HPDE6-E6E7 (cell line): ENCODE data around the gene PSAPL1.

Source experiments
- DNase-seq: peaks from one replicate; pipeline ENCODE4 v3.0.0; 2011; ENCODE audit warnings: missing footprints; ENCODE audit errors: extremely low spot score

The PSAPL1 gene

DNA sequence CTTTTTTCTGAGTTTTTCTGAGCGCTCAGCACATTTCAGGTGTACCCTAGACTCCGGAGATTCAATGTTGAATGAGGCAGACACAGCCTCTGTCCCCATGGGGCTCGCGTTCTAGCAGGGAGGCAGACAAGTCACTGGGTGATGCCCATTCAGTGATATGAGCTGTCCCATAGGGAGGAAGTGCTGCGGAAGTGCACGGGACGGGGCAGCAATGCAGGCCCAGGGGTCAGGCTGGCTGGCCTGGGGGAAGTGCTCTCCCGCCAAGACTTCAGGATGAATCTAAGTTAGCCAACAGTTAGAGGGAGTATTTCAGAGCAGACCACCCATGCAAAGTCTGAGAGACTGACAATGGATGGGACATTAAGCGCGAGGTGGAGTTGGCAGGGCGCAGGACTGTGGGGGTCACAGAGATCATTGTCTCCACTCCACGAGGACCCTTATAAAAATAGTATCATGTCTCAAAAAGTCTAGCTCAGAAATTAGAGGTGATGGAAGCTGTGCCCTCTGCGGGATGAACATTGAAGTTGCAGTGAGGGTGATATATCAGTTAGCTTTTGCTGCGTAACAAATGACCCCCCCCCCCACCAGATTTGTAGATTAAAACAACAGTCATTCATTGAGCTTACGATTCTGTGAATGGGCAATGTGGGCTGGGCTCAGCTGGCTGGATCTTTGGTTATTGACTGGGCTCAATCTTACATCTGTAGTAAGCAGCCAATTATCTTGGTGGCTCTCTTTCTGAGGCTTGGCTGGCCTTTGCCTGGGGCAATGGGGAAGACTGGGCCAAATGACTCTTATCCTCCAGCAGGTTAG is 16.4 kb downstream of the PSAPL1 start:
- no peak for DNase-seq

DNA sequence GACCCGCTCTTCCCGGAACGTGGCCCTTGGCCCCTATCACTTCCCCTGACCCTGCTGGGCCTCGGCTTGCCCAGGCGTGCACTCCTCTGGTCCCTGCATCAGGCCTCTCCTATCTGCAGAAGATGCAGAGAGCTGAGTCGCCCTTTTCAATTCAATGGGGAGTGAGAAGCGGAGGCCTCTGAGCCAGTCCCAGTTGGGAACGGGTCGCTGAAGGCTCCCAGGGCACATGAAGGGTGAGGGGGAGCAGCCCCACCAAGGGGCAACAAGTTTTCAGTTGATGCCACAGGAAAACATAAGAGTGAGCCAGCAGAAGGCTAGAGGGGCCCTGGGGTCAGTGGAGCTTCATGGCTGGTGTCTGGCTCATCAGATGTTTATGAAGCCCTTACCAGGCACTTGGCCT is 17.1 kb downstream of the PSAPL1 start:
- DNase-seq, result no peak

DNA sequence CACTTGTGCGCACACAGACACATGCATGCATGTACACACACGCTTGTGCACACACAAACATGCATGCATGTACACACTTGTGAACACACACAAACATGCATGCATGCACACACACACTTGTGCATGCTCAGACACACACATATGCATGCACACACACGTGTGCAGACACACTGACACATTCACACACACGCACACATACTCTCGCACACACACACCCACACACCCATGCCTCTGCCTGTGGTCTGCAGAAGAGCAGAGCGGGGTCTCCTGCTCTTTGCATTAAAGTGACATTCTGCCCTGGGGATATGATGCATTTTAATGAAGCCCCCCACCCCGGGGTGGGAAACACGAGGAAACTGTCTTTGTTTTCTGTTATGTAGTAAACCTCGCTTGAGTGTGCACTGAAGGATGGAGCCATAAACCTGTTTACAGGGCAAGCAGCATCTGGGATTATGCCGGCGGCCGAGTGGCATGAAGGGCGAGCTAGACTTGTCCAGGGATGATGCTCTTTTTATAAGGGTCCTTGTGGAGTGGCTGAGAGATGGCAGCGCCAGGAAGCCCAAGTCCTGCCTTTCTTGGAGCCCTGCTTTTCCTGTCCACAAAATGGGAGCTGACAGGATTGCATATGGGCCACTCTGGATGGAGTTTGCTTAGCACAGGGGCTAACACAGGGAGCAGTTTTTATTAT is 17.8 kb downstream of the PSAPL1 start:
- no peak for DNase-seq

DNA sequence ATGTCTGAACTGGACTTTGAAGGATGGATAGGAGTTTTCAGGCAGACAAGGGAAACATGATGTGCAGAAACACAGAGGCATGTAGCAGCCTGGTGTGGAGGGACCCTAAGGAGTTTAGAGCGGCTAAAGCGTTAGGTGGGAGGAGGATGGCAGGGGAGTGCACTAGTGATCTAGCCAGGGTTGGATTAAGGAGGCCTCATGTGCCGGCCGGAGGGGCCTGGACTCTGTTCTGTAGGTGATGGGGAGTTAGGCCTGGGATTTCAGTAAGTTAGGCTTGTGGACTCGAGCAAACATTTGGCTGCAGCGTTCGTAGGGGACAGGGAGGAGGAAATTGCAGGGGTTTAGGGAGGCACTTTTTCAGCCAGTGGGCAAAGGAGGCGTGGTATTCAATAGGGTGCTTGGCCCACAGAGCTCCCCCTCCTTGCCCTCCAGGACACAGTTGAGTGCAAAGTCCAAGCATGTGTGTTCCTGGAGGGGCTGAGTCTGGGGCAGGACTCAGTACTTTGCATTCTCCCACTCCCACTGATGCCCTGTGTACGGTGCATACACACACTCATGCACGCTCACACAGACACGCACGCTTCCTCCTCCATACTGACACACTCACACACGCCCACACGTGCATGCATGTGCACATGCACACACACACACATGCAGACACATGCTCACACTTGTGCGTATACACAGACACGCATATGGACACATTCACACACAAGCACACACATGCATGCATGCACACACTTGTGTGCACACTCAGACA is 18.6 kb downstream of the PSAPL1 start:
- DNase-seq, result no peak

DNA sequence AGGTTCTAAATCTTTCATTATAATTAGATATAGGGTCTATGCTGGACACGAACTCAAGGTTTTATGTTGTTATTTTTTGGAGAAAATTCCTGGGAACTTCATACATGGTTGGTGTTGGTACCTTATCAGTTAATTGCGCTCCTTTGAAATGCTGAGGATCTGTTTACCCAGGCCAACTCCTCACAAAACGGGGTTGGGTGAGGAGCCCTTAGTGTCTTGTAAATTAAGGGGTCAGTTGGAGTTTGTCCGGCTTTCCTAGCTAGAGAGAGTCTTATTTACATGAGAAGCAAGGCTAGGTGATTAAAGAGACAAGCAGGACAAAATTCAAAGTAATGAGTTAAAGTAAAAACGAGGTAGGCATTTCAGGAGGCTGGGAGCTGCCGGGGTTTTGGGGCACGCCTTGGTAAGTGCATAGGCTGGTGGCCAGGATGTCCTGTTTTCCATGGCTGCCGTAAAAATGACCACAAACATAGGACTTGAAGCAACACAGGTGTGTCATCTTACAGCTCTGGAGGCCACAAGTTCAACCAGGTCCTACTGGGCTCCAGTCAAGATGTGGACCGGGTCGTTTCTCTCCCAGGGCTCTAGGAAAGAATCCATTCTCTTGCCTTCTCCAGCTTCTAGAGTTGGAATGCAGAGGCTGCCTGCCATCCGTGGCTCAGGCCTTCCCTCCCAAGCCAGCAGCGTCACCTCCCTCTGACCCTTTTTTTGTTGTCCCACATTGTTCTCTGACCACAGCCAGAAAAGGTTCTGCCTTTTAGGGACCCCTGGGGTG is 19.8 kb downstream of the PSAPL1 start:
- DNase-seq, result no peak

DNA sequence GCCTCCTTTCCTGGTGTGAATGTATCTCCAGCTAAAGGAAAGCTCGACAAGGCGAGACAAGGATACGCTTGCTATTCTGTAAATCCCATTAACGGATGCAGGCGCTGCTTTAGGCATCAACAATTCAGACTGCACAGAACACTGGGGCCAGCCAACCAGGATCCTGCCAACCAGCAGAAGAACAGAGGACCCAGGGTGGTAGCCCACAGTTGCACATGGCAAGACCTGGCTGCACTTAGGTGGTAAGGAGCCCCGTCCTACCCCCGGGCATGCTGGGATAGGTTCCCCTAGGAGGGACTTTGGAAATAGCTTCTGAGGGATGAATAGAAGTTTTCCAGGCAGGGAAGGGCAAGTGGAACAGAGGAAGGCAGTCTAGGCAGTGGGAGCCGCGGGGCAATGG is 20.7 kb downstream of the PSAPL1 start:
- no peak for DNase-seq

DNA sequence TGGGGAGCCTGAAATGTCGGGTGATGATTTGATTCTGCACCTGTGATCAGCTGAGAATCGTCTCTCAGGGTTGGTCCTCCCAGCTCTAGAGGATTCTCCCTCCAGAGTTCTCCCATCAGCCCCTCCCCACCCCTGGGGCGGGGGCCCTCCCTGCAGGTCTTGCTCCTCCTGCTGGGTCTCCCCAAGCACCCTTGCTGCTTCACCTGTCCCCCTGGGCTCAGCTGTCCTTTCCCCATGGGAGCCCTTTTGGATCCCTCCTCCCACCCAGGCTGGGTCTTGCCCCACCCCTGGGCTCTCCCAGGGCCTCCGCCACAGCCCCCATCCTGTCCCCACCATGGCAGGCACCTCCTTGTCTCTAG is 22.2 kb downstream of the PSAPL1 start:
- DNase-seq, result no peak

DNA sequence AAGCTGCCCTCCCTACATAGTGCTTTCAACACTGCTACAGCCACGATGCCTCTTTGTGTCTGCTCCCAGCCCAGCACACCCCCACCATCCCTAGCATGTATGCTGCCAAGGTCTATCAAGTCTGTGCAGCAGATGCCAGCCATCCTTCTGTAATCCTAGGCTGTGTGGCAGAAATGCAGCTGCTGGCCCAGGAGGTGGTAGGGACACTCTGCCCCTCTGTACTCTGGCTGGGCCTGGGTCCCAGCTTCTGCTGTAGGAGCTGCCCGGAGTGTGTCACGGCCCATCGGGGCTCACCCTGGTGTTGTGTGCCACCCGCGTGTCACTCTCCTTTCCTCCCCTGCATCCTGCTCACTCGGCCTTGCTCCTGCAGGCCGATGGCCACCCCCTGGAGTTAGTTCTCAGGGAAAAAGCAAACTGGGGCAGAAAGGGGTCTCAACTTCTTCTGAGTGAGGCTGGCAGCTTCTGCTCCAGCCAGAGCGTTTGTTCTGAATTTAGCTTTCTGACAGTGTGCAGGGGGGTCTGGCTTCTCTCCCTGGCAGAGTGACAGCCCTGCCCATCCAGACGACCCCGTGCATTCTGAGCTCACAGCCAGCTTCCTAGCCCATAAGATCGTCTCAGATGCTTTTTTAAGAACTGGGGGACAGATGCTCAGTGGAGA is 22.7 kb downstream of the PSAPL1 start:
- DNase-seq, result no peak

DNA sequence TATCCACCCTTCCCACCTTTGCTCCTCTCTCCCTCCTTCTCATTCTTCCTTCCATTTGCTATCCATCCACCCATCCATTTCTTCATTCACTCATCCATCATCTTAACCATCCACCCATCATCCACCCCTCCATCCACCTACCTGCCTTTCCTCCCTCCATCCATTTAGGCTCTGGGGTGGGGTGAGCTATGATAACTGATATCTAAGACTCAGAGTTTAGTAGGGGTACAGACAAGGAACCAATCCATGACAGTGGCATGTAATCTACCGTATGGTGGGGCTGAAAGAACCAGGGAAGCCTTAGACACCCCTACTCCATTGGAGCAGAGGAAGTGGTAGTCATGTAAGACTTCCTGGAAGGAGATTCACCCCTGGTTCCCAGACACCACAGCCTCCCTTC is 23.2 kb downstream of the PSAPL1 start:
- no peak for DNase-seq

DNA sequence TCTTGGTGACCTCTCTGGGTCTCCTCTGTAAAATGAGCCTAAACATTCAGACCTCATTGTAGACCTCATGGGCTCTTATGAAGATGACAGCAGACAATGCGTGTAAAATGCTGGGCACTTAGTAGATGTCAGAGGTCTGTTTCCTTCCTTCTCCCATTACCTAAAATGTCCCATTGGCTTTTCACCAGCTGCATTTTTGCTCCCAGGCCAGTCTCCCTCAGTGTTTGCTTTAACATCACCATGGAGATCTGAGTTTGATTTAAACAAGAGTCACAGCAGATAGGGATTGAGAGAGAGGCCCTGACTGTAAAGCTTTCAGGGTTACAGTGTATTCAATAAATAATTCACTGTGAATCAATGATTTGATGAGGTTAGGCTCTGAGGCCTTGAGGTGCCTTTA is 24.3 kb downstream of the PSAPL1 start:
- DNase-seq, result no peak

DNA sequence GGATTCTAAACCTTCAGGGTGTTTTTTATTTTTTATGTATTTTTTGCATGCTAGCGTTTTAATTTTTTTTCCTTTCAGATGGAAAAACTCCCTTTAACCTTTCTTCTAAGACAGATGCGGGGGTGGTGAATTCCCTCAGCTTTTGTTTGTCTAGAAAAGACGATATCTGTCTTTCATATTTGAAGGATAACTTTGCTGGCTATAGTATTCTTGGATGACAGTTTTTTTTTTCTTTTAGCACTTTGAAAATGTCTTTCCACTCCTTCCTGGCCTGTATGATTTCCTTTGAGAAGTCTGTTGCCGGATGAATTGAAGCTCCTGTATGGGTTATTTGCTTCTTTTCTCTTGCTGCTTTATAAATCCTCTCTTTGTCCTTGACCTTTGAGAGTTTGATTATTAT is 26.6 kb downstream of the PSAPL1 start:
- DNase-seq, result no peak

DNA sequence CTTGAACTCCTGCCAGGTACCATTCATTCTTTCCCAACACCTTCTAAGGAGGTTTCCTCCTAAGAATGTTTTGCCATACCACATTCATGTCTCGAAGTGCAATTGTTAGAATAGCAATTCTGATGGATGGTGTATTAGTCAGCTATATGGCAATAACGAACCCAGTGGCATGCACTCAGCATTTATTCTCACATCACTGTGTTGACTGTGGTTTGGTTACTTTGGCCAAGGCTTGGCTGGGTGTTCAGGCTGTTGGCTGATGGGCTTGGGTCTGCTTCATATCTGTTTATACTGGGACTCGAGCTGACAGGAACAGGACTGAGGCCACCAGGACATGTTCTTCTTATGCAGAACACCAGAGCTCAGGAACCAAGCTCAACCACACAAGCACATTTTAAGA is 31.7 kb downstream of the PSAPL1 start:
- DNase-seq, result no peak

DNA sequence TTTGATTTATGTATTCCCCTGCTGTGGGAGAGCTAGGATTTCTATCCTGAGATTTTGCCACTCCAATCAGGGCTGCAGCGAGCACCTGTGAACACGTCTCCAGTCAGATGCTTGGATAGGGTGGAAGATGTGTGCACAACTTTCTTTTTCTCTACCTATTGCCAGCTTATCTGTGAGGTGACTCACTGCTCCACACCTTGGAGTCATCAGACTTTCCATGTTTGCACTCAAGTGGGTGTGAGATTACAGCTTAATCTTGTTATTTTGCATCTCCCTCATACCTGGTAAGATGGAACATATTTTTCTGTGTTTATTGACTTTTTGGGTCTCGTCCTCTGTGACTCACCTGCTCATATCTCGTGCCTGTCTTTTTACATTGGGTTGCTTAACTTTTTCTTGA is 32.2 kb downstream of the PSAPL1 start:
- DNase-seq, result peak; percentile 35

DNA sequence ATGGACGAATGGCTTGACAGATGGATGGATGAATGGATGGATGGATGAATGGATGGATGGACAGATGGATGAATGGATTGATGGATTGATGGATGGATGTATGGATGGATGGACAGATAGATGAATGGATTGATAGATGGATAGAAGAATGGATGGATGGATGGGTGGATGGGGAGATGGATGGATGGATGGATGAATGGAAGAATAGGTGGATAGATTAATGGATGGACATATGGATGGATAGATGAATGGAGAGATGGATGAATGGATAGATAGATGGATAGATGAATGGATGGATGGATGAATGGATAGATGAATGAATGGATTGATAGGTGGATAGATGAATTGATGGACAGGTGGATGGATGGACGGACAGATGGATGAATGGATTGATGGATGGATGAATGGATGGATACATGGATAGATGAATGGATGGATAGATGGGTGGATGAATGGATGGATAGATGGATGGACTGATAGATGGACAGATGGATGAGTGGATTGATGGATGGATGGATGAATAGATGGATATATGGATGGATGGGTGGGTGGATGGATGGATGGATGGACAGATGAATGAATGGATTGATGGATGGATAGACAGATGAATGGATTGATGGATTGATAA is 33.9 kb downstream of the PSAPL1 start:
- no peak for DNase-seq

DNA sequence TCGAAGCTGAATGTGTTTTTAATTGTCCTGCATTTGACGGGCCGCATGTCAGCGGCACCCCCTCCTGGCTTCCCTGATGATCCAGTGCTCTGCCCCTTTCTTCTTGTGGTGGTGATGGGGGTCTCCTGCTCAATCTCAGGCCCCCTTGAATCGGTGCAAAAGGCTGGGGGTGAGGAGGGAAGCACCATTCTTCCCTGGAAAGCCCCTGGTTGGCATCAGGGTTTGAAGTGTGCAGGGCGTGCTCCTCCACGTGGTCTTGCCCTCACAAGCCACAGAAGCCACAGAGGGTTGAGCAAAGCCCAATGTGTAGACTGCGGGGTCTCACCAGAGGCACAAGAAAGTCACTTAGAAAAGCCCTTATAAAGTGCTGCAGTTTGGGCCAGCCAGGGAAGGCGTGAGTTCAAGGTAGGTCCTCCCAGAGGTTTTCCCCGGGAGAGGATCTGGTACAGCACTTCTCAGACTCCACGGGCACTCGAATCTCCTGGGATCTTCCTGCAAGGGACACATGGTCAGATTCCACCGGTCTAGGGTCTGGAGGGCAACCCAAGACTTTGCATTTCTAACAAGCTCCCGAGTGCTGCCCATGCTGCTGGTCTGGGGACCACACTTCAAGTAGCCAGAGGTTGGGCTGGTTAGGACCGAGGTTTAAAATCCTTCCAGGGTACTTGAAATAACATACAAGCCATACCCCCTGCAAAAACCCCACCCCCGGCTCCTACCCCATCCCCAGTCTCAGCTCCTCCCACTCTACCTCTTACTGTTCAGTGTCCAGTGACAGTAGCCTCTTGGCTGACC is 35.1 kb downstream of the PSAPL1 start:
- DNase-seq, result no peak

DNA sequence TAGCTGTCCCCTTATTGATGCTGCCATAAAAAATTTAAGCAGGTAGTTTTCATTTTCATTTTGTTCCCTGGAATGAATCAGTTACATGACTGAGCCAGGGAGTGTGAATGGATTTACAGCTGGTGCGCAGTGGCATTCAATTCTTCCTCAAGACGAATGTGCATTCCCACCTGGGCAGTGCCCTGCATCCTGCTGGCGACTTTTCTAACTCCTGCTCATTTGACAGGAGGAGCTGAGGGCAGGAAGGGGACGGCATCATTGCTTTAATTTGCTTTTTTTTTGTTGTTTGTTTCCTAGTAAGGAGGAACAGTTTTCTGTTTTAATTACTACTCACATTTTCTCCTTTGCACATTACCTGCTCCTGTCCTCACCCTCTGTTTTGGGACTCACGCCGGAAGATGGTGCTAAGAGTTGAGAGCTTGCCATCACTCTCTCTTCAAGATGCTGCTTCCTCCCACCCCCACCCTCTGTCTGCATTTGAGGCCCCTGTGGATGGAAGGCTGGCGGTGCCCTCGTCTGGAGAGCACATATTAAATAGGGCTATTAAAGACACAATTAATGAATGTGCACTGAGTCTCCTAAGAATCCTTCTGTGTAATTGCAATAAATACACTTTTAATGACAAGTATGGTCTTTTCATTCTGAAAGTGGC is 35.8 kb downstream of the PSAPL1 start:
- DNase-seq, result no peak

DNA sequence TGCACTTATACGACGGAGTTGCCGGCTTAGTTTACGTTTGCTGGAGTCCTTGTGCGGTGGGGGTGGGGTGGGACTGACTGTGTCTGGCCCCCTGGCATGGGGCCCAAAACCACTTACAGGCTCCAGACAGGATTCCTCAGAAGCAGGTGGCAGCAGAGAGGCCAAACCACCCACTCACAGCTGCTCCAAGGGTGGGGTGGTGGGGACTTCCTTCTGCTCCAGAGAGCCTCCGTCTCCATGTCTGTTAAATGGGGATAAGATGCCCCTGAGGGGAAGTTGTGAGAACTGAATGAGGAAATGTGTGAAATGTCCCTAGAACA is 36.7 kb downstream of the PSAPL1 start:
- DNase-seq, result no peak

DNA sequence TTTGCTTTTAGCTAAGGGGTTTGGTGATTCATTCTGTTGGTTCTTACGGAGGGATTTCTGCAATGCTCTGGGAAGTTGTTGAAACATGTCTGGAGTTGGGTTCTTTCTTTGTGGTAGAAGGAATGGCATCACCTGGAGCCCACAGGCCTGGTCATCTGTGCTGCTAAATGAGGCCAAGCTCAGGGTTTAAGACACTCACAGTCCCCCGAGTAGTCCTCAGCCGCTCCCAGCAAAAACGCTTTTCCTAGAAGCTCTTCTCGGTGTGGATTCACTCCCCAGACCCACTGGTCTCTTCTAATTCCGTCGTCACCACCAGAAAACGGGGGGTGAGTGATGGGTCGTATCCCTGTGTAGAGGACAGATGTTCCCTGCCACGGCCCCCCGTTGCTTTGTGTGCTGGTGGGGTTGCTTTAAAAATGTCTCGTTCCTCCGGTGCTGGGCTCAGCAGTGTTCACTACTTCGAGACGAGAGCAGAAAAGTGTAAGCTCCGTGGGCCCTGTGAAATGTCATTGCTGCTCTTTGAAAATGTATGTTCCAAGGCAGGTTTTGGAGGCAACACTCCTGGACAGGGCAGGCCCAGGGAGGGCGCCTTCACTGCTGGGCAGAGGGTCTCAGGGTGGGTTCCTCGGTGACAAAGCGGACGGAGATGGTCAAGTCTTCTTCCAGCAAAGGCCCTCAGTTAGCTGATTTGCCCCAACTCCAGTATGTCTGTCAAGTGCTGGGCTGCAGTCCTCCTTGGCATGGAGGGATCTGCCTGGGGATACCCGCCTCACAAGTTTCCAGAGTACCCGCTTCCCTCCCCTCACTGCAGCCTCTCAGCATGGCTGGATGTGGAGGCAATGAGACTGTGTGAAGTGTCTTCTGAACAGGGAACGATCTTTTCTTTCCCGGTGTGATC is 37.3 kb downstream of the PSAPL1 start:
- DNase-seq, result peak; percentile 63
